DMS79 treated with DMSO at 0.1 percent for 48 hours (cell line): Measurements from ENCODE around the gene NAV3.
A peak's percentile ranks its signal among the peaks of the same experiment; 100 is the strongest.

Experiments
- DNase-seq: peaks from one replicate; lab custom pipeline; 2025; lab: John Stamatoyannopoulos, UW

The NAV3 gene

GRCh38 chr12:77830583-77831351 is at the start of gene NAV3:
Gene NAV3, plus strand, starts transcription at chr12:77830894. Its CDS starts 568 bp downstream, at chr12:77831462.
- DNase-seq: no peak

GRCh38 chr12:77782034-77782433 is 48.7 kb upstream of the NAV3 start:
- DNase-seq: no peak

- no peak for DNase-seq
These were observed 47.9 kb upstream of the NAV3 start for GRCh38 chr12:77782766-77783165.

GRCh38 chr12:77785211-77785610 is 45.5 kb upstream of the NAV3 start:
- no peak for DNase-seq

GRCh38 chr12:77786675-77787074 is 44.0 kb upstream of the NAV3 start:
- DNase-seq: no peak

GRCh38 chr12:77788231-77789168 is 42.2 kb upstream of the NAV3 start:
- DNase-seq: no peak

GRCh38 chr12:77795699-77796098 is 35.0 kb upstream of the NAV3 start:
- no peak for DNase-seq

GRCh38 chr12:77796775-77797174 is 33.9 kb upstream of the NAV3 start:
- no peak for DNase-seq

GRCh38 chr12:77800501-77800900 is 30.2 kb upstream of the NAV3 start:
- no peak for DNase-seq

- DNase-seq: no peak
These were observed 22.2 kb upstream of the NAV3 start for GRCh38 chr12:77808534-77808933.

GRCh38 chr12:77813558-77813957 is 17.1 kb upstream of the NAV3 start:
- DNase-seq: no peak

GRCh38 chr12:77814386-77814785 is 16.3 kb upstream of the NAV3 start:
- peak; percentile 44 for DNase-seq

GRCh38 chr12:77816196-77816595 is 14.5 kb upstream of the NAV3 start:
- no peak for DNase-seq

GRCh38 chr12:77817276-77817675 is 13.4 kb upstream of the NAV3 start:
- no peak for DNase-seq

GRCh38 chr12:77818351-77818750 is 12.3 kb upstream of the NAV3 start:
- DNase-seq: no peak

GRCh38 chr12:77821699-77822203 is 8.9 kb upstream of the NAV3 start:
- no peak for DNase-seq

- DNase-seq: no peak
These were observed 2.6 kb downstream of the NAV3 start for GRCh38 chr12:77833329-77833728.

- no peak for DNase-seq
These were observed 3.9 kb downstream of the NAV3 start for GRCh38 chr12:77834618-77835017.

GRCh38 chr12:77835969-77836368 is 5.3 kb downstream of the NAV3 start:
- no peak for DNase-seq

- DNase-seq: no peak
These were observed 7.2 kb downstream of the NAV3 start for GRCh38 chr12:77837876-77838291.

GRCh38 chr12:77841521-77841920 is 10.8 kb downstream of the NAV3 start:
- no peak for DNase-seq

GRCh38 chr12:77842430-77842829 is 11.7 kb downstream of the NAV3 start:
- peak; percentile 12 for DNase-seq

GRCh38 chr12:77845831-77846230 is 15.1 kb downstream of the NAV3 start:
- peak; percentile 64 for DNase-seq
